Kidney (tissue), 14 donors: ENCODE results near the gene KCNQ2. TPM values are rescaled to one million over a fixed set of nuclear protein-coding genes. Genes with fewer than 3 reads are reported as not detected.

Experiments
- DNase-seq, 5 donors: peaks; one replicate each; pipeline ENCODE4 v3.0.0-alpha.2; 2013 to 2020
- FAIRE-seq: peaks from 2 replicates; lab custom pipeline; 2012; peaks lifted over from hg19 to GRCh38; lab: Jason Lieb, UNC
- H3K27ac ChIP-seq, 2 donors: one replicate each; pipeline ENCODE4 v1.7.0; 2013; ENCODE audit warnings: low read depth in 2 of 2, low read length in 2 of 2, inconsistent platforms in 1 of 2
- H3K27me3 ChIP-seq: one replicate; pipeline ENCODE4 v1.7.1; 2013; ENCODE audit warnings: low read length, inconsistent platforms; ENCODE audit not compliant: control insufficient read depth, insufficient read depth
- H3K36me3 ChIP-seq, 3 donors: one replicate each; pipeline versions ENCODE4 v1.7.0 to v1.7.1; 2013; ENCODE audit warnings: low read length in 3 of 3, control low read depth in 1 of 3, inconsistent platforms in 1 of 3; ENCODE audit not compliant: insufficient read depth in 3 of 3, control insufficient read depth in 2 of 3
- H3K4me1 ChIP-seq, 3 donors: one replicate each; pipeline versions ENCODE4 v1.7.0 to v1.7.1; 2013; ENCODE audit warnings: low read length in 3 of 3, inconsistent platforms in 1 of 3, low read depth in 1 of 3; ENCODE audit not compliant: control insufficient read depth in 2 of 3, insufficient read depth in 2 of 3
- H3K4me3 ChIP-seq, 3 donors: one replicate each; pipeline versions ENCODE4 v1.7.0 to v1.8.1; 2013; ENCODE audit warnings: low read length in 3 of 3, control low read depth in 1 of 3, inconsistent platforms in 1 of 3
- H3K9ac ChIP-seq, 3 donors: one replicate each; pipeline versions ENCODE4 v1.7.0 to v1.7.1; 2013; ENCODE audit warnings: low read length in 3 of 3, control low read depth in 1 of 3, inconsistent platforms in 1 of 3
- H3K9me3 ChIP-seq, 3 donors: one replicate each; pipeline versions ENCODE4 v1.7.0 to v1.7.1; 2013; ENCODE audit warnings: low read length in 3 of 3, control low read depth in 1 of 3, inconsistent platforms in 1 of 3; ENCODE audit not compliant: control insufficient read depth in 2 of 3, insufficient read depth in 1 of 3
- intact Hi-C: fragments of 100-400 bp; cut with DNase I; formaldehyde crosslinking; loops from one replicate; pipeline ENCODE4 v1.11.1; 2022
- polyA plus RNA-seq: library from polyadenylated mRNA; stranded (reverse); fragments of 350-450 nt; fragmentation: Illumina TruSeq; extraction: RNeasy Lipid Tissue Mini Kit (QIAGEN cat#74804); gene quantifications from one replicate; pipeline ENCODE4 v1.2.3, GENCODE V29; 2014; ENCODE audit warnings: low read depth, low replicate concordance; ENCODE audit not compliant: insufficient read depth
- total RNA-seq: library from RNA; stranded (reverse); fragmentation: NEBNext Ultra II Directional; extraction: Animal tissue kit (Norgen Biotek cat#: 25700); gene quantifications from one replicate; pipeline ENCODE4 v1.2.1, GENCODE V29; 2021
- TF ChIP-seq, protein P1 (sequence below): IDR thresholded peaks from 3 replicates; pipeline ENCODE4 v1.5.1; 2012; ENCODE audit warnings: mild to moderate bottlenecking, moderate library complexity, borderline replicate concordance; ENCODE audit not compliant: insufficient read depth; ENCODE audit errors: extremely low read depth
- donor health status: control.
- donor health status: control.
- donor health status: control.
- donor health status: control.
- donor health status: control.
- donor health status: DM: yes; HTN: yes; CAD: no.
- donor health status: Normal renal cell carcinoma (clear cell type).

The KCNQ2 gene
- total and polyA plus RNA-seq, 2 donors from 2014 or later: 2.2 TPM; not detected in 1

DNA sequence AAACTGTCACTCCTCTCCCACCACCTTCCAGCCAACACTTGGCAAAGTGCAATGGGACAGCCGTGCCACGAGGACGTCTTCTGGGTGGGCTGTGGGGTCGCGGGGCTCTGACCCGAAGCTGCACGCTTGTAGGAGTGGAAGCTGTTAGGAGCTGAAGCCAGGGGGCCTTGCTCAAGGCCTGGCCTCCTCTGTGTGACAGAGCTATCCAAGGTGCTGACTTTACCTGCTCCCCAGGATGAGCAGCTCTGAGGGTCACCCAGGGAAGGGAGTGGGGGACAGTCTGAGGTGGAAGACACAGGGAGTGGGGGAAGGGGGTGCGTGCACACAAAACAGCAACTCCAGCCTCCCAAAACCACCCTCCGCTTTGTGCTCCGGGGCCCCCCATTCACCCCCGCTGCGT lies 93.8 kb downstream of the KCNQ2 start:
- no peak overlapping the region for H3K27ac ChIP-seq
- intact Hi-C loops: no loop called here
- FAIRE-seq: no peak
- no peaks in the 10 kb centered on the region for H3K36me3 ChIP-seq
- peak in 3 of 5 donors; percentile 65 to 74 (median 70) for DNase-seq
- TF ChIP-seq, protein P1, sequence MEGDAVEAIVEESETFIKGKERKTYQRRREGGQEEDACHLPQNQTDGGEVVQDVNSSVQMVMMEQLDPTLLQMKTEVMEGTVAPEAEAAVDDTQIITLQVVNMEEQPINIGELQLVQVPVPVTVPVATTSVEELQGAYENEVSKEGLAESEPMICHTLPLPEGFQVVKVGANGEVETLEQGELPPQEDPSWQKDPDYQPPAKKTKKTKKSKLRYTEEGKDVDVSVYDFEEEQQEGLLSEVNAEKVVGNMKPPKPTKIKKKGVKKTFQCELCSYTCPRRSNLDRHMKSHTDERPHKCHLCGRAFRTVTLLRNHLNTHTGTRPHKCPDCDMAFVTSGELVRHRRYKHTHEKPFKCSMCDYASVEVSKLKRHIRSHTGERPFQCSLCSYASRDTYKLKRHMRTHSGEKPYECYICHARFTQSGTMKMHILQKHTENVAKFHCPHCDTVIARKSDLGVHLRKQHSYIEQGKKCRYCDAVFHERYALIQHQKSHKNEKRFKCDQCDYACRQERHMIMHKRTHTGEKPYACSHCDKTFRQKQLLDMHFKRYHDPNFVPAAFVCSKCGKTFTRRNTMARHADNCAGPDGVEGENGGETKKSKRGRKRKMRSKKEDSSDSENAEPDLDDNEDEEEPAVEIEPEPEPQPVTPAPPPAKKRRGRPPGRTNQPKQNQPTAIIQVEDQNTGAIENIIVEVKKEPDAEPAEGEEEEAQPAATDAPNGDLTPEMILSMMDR: no peak
- peaks cover 0 to 6% (median 0%) of the 10 kb centered on the region in 3 donors for H3K4me1 ChIP-seq
- no peak overlapping the region for H3K4me3 ChIP-seq
- H3K27me3 ChIP-seq: no peaks in the 10 kb centered on the region
- H3K9me3 ChIP-seq: no peaks in the 10 kb centered on the region
- H3K9ac ChIP-seq: no peak overlapping the region

DNA sequence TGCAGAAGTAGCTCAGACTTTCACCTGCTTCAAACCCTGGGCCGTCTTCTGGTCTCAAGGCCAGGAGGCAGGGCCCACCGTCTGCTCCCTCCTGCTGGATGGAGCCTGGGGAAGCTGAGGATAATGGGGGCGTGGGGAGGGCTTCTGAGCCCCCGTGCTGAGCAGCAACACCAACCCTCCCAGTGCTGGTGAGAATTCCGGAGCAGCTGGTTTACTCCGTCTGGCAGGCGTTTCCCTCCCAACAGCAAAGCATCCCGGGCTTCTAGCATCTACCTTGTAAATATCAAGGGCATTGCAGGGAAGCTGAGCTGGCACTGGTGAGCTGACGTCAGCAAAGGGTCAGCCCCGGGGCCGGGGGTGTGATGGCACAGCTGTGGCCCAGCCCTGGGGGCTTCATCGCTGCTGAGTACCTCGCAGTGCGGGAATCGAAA lies 94.5 kb downstream of the KCNQ2 start:
- intact Hi-C loops: no loop called here
- TF ChIP-seq, protein P1: no peak
- FAIRE-seq: no peak

DNA sequence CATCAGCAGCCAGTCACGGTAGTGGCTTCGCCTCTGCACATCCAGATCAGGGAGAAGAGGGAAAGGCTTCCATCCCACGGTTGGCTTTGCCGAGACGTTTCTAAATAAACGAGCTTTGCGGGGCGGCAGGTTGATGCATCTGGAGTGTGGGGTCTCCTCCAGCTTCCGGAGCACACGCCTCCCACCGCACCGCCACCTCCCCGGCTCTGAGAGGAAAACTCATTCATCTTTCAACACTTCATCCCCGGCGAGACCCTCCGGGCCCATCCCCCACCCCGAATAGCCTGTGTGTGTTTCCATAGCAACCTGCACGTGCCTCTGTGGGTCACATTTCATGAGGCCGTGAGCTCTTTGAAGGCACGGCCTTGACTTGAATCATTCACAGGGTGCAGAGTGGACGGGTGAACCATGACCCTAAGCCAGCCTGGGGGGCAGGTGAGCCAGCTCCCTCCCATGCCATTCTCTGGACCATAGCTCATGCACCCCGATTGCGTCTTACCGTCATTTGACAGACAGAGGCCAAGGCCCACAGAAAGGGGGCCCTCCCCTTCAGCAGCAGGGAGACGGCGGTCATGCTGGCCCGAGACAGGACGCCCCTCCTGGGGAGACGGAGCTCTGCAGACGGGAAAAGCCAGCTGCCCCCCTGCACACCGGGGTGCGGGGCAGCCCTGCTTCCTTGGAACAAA lies 95.1 kb downstream of the KCNQ2 start:
- peaks cover 0 to 6% (median 0%) of the 10 kb centered on the region in 3 donors for H3K4me1 ChIP-seq
- FAIRE-seq (no peak), DNase-seq (peak in 4 of 5 donors; percentile 90 to 93 (median 92))
- no peaks in the 10 kb centered on the region for H3K27me3 ChIP-seq
- no peak overlapping the region for H3K27ac ChIP-seq
- intact Hi-C loops: no loop called here
- H3K9me3 ChIP-seq: no peaks in the 10 kb centered on the region
- H3K9ac ChIP-seq: no peak overlapping the region
- TF ChIP-seq, protein P1: no peak
- no peak overlapping the region for H3K4me3 ChIP-seq
- no peaks in the 10 kb centered on the region for H3K36me3 ChIP-seq

More for the DNA sequence above, 94.5 kb downstream of the KCNQ2 start:
- Histone ChIP-seq H3K27ac (no peak overlapping the region), H3K4me3 (no peak overlapping the region), H3K36me3 (no peaks in the 10 kb centered on the region), H3K9ac (no peak overlapping the region), H3K9me3 (no peaks in the 10 kb centered on the region), H3K4me1 (peaks cover 0 to 6% (median 0%) of the 10 kb centered on the region in 3 donors), H3K27me3 (no peaks in the 10 kb centered on the region)
- no peak for DNase-seq
